Measurements from ENCODE around the gene CEP41.
A peak's percentile ranks its signal among the peaks of the same experiment; 100 is the strongest.

Gene CEP41

DNA sequence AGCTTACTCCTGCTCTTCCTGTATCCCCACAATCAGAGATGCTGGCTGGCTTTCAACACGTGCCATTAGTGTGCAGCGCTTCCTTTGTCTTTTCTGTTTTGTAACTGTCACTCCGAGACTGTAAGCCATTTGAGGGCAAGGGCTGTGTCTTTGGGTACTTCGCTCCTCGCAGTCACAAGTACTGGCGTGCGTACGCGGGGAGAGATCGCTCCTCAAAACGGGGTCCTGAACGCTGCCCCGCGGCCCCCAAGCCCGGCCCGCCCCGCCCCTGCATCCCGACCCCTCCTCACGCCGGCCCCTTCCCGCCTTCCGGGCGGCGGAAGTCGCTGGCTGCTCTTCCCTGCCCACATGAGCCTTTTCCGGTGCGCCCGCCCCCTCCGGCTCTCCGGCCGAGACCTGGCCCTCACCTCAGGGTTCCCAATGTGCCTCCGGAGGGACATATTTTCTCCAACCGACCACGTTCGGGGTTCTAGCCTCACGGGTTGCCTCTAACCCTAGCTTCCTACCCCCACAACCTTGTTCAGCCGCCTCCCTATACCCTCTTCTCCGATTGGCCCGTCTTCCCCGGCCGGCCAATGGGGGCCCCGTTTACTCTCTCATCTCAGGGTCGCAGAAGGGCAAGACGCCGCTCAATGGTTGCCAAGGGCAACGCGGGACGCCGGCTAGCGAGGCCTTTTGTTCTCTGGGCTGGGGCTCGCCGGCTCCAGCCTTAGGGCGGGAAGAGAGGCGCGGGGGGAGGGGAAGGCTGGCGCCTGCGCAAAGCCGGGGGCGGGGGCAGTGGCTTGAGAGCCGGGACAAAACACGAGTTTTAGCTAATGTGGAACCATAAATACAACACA is at the start of gene CEP41:
Gene CEP41 (minus strand): TSS at position 490 of the 839 bp plus-strand sequence. CDS start 50 bp downstream, at position 440.
- DNase-seq, result peak; percentile 99

DNA sequence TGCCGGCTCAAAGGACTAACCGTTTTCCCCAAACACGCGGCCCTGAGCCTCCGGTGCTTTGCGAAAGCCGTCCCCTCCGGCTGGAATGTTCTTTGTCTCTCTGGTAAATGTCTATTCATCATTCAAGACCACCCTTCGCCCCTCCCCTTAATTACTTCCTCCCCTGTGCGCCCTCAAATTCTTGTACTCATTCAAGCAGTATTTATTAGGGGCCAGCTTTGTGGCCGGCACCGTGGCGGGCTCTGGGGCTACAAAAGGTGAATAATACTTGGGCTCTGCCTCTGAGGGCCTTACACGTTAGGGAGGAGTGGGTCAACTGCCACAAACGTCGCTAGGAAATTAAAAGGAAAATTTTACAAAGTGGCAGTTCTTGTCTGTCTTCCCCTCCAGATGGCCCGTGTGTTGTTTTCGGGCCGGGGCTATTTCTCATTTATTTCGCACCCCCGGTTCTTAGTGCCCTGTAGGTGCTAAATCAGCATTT is 49.5 kb upstream of the CEP41 start:
- peak; percentile 36 for DNase-seq

DNA sequence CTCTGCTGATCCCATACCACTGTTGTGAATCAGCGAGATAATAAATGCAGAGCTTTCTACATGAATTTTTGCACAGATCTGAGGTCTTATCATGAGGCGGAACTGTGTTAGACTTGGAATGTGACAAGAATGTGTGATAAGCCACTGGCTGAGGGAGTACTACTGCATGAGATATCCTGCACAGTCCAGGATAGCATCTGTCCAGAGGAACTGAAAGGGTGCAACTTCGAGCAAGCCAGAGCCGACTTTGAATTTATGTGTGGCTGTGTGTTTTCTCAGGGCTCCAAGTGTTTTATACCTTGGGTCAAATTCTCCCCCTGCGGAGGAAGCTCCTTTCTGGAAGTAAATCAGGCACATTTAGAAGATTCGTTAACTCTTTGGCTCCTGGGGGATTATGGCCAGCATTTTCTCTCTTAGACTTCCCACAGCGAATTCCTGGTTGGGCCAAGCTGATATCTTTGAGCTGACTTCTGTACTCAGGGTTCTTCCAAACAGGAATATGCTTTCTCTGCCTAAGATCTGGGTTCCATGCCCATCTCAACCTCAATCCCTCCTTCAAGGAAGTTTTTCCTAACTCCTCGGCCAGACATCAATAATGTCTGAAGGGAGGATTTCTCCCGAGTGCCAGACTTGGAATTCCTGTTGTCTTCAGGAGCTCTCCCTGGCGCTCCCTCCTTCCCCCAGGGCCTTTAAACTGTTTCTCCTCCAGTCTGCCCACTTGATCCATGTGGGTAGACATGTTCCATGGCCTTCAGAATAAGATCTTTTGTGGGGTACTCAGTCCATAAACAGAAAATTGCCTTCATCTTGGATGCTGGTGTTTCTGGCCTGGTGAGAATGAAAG is 48.5 kb upstream of the CEP41 start:
- DNase-seq, result peak; percentile 87

DNA sequence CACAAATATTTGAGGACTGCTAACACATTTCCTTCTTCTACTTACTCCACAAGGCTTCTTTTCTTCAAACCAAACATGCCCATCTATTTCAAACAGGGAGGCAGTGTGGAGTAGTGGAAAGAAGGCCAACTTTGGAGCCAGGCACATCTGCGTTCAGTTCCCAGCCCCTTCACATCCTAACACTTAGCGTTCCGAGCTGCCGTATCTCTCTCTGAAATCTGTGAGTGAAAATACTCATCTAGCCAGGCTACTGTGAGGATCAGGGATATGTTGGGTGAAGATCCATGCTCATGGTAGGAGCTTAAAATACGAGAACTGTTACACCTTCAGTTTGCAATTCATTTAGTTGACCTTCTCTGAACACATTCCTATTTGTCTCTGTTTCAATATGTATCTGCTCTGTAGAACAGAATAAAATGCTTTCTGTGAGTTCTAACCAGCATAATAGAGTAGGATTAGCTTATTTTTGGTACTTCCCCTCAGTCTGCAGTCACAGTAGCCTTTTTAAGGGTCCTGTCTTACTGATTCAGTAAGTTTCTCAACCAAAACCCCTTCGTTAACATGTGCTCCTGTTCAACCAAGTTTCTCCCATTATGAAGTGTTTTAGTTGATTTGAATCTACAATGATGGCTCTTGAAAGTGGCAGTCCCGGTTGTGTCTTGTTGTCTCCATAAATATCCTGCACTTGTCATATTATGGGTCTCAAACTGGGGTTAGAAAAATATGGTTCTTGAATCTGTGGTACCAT is 47.8 kb upstream of the CEP41 start:
- peak; percentile 31 for DNase-seq

DNA sequence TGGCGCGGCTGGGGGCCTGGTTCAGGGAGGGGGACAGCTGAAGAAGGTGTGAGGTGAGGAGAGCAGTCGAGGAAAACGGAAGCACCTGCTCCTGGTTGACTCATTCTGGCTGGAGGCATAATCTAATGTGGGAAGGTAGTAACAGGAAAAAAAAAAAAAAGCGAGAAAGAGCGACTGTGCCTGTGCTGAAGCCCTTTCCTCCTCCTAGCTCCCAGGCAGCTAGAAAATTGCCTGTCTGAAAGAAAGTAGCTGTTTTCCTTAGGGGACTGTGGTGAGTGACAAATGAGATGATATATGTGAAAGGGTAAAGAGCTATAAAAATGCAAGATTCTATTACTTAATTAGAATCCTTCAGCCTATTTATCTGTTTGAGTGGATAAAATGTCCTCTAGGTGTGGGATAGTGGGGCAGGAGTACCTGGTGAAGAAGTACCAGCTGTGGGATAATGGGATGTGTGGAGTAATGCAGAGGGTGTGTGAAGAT is 46.2 kb upstream of the CEP41 start:
- DNase-seq, result no peak

DNA sequence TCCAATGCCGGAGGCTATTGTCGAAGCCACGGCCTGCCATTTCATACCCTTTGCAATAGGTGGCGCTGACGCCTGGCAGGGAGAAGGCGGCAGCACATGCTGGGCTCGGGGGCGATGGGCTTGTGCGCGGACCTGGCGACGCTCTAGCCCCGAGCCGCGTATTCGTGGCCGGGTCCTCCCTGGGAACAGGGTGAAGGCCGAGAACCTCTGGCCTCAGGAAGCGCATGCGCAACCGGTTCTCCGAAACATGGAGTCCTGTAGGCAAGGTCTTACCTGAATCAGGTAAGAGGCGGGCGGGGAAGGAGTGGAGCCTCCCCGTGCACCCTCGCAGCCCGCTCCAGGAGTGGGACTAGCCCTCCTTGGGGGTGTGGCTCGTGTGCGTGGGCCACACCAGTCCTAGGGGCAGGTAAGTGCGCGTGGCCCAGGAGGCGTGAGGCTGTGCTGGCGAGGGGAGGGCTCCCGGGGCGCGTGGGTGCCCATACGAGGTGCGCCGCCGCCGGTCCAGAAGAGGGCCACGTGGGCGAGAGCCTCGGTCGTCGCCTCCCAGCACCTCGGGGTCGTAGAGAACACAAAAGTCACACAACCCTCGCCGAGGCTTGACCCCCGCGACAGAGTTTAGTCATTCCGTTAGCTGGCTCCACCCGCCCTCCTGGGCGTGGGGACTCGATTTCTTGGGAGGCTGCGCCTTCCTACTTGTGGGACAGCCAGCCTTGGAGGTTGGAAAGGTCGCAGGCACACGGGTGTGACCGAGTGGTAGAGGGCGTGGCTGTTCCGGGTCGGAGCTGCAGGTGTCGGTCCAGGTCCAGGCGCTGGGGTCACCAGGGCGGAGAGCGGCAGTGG is 45.5 kb upstream of the CEP41 start:
- no peak for DNase-seq

GRCh38 chr7:130485734-130486113 is 44.9 kb upstream of the CEP41 start:
- no peak for DNase-seq

- DNase-seq, result no peak
Observed at GRCh38 chr7:130483031-130483430, 42.2 kb upstream of the CEP41 start.

GRCh38 chr7:130481898-130482297 is 41.1 kb upstream of the CEP41 start:
- peak; percentile 64 for DNase-seq

DNA sequence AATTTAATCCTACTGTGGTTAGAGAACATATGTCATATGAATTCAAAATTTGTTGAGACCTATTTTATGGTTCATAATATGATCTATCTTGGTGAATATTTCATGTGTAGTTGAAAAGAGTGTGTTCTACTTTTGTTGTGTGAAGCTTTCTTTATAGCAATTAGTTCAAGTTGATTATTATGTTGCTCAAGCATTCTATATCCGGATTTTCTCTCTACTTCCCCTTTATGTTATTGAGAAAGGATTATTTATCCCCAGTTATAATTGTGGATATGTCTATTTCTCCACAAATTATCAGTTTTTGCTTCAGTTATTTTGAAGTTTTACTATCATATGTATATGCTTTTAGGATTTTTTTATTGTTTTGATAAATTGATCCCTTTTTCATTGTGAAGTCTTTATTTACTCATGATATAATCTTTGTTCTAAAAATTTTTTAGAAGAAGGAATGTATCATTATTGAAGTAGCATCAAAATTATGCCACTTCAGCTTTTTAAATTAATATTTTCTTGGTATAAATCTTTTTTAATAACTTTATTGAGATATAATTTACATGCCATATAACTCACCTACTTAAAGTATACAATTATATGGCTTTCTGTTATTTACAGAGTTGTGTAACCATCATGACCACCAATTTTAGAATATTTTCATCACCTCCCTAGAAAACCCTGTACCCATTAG is 39.0 kb upstream of the CEP41 start:
- no peak for DNase-seq

- DNase-seq, result no peak
Observed at GRCh38 chr7:130478991-130479390, 38.2 kb upstream of the CEP41 start.

GRCh38 chr7:130476297-130477150 is 35.7 kb upstream of the CEP41 start:
- DNase-seq, result peak; percentile 79

- DNase-seq, result no peak
Observed at GRCh38 chr7:130475776-130476175, 35.0 kb upstream of the CEP41 start.

DNA sequence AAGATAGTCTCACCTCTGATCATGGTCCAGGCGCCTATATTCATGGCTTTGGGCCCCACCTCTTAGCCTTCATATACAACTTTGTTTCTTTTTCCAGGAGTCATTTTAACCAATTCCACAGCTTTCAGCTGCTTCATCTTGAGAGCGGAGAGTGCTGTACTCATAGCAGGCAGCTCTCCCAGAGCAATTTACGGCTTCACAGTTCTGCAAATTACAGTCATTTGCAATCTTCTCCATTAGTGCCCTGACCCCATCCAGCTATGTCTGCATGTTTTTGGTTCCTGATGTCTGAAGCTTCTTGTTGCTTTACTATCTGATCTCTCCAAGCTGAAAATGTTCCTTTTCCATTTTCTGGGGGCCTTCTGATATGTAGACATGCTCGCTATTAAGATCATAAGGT is 33.1 kb upstream of the CEP41 start:
- no peak for DNase-seq

- DNase-seq, result no peak
Observed at GRCh38 chr7:130473289-130473688, 32.5 kb upstream of the CEP41 start.

DNA sequence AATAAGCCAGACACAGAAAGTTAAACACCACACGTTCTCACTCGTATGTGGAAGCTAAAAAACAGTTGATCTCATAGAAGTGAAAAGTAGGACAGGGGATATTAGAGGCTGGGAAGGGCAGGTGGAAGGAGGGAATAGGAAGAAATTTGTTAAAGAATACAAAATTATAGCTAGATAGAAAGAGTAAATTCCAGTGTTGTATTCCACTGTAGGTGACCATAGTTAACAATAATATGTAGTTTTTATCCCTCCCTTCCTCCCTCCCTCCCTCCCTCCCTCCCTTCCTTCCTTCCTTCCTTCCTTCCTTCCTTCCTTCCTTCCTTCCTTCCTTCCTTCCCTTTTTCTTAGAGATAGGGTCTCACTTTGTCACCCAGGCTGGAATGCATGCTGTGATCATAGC is 31.2 kb upstream of the CEP41 start:
- DNase-seq, result no peak

- no peak for DNase-seq
Observed at GRCh38 chr7:130468612-130469011, 27.8 kb upstream of the CEP41 start.

- no peak for DNase-seq
Observed at GRCh38 chr7:130463553-130464434, 23.0 kb upstream of the CEP41 start.

DNA sequence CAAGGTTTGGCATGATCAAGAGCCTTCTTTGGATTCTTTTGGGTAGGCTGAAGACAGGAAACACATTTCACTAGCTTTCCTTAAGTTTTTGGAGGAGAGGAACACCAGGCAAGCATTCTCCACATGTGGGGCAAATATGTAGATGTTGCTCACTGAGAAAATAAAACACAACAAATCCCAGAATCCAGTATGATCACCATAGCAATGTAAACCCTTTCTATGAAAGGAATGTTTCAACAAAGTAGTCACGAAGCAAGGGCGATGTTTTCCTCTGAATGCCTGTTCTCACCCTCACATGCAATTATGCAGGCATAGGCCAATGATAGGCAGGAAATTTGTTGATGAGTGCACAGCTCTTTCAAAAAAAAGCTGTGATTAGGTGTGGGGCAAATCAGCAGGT is 20.5 kb upstream of the CEP41 start:
- no peak for DNase-seq

Measured in fibroblast of upper back skin (primary cell).